ENCODE data around the gene CACNG7. TPM values are rescaled to one million over a fixed set of nuclear protein-coding genes. Genes with fewer than 3 reads are reported as not detected.
"Not testable (repeated sequence)": the region's sequence is repeated elsewhere in the genome, so short reads cannot be mapped to it uniquely, and the experiment has no call there.

CACNG7 gene, protein sequence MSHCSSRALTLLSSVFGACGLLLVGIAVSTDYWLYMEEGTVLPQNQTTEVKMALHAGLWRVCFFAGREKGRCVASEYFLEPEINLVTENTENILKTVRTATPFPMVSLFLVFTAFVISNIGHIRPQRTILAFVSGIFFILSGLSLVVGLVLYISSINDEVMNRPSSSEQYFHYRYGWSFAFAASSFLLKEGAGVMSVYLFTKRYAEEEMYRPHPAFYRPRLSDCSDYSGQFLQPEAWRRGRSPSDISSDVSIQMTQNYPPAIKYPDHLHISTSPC
- total RNA-seq = 1.9 and 2.2 TPM in 2 replicates

DNA sequence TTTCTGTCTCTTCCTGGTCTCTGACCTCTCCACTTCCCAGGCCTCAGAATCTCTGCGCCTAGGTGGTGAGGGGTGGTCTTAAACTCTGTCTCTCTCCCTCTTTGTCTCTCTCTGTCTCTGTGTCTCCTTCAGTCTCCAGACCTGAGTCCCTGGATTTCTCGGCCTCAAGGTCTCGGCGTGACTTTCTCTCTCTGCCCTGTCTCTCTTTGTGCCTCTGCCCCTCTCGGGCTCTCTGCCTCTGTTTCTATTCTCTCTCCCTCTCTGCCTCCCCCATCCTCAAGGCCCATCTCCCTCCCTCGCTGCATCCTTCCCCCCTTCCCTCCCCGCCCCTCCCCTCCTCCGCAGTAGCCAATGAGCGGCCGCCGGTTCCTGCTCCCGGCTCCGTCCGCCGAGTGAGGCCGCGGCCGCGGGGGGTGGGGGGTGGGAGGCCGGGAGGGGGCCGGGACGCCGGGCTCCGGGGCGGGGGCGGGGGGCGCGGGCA lies at the start of gene CACNG7:
TSS of gene CACNG7 (plus strand) at position 344 of the 481 bp plus-strand sequence. CDS start 3,554 bp downstream, outside the sequence.
- DNase-seq (ENCODE audit: extremely low read depth, low read depth, low spot score) = no peak

DNA sequence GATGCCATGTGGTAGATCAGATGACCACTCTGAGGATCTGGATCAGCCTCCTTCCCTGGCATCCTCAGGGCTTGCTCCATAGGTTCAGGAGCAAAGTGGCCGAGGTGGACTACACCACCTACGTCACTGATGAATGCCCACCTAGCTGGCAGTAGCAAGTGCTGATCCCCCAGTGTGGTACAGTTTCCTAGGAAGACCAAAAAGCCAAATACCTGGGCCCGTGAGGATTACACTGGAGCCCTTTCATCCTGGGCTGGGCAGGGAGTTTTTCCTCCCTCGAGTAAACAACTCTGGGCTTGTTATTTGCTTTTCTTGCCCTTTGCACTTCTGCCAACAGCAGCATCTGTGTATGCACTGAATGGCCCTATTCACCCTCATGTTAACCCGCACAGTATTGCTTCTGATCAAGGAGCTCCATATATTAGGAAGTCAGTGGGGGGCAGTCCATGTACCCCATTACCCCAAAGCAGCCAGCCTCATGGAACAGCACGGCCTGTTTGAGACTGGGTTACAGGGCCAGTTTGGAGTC lies 44.7 kb upstream of the CACNG7 start:
- no peak for DNase-seq (ENCODE audit: extremely low read depth, low read depth, low spot score)

DNA sequence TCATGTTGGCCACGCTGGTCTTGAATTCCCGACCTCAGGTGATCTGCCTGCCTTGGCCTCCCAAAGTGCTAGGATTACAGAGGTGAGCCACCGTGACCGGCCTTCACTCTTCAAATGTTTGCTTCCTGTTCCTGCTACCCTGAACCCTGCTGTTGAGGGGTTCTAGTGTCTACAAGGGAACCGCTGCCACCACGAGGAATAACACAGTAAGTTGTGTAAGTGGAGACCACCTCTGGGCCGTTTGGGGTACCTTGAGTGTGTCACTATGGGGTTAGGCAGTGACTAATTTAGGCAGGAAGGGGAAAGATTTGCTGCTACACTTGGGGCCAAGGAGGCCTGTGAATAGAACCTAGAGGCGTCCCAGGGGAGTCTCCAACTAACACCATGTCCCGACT lies 43.6 kb upstream of the CACNG7 start:
- no peak for DNase-seq (ENCODE audit: extremely low read depth, low read depth, low spot score)

DNA sequence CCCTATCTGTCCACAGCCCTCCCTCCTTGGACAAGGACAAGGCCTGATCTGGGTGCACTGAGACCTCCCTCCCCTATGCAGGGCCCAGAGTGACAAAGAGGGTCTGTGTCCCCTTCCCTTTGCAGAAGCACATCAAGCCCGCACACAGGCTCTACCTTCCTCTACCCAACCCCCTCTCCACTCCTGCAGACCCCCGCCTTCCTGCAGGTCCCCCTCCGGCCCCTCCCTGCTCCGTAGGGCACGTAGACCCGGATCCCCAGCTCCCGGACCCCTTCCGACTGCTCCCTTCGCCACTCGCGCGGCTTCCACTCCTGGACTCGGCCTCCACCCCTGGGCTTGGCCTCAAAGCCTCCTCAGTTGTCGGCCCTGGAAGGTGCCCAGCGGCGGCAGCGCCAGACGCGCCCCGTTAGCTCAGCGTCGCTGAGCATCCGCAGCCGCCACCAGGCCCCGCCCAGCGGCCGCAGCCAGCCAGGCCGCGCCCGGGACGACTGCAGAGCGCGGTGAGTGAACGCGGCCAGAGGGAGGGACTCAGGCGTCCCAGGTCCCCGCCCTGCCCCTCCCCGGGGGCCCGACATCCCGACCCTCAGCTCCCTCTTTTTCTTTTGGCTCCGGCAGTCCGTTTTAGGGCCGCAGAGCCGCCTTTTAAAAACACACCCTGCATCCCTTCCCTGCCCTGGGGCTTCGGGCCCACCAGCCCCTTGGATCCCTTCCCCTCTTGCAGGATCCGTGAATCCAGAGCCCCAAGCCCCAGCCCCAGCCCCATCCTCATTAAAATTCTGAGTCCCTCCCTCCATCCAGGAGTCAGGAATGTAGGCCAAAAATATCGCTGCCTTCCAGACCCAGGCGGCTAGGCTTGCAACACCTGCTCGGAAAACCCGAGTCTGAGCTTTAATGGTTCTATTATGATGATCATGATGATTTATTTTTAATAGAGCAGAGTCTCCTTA lies 42.9 kb upstream of the CACNG7 start:
- DNase-seq (ENCODE audit: extremely low read depth, low read depth, low spot score) = no peak

DNA sequence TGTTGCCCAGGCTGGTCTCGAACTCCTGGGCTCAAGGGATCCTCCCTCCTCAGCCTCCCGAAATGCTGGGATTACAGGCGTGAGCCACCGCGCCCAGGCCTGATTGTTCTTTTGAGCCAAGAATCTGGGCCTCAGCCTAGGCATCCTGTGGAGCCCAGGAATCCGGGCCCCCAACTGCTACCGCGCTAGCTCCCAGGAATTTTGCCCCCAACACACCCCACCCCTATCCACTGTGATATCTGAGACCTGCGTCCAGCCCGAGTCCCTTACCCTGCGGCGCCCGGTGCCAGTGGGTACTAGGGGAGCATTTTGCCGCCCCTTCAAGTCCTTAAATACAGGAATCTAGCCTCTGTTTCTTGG lies 42.2 kb upstream of the CACNG7 start:
- DNase-seq (ENCODE audit: extremely low read depth, low read depth, low spot score) = no peak

DNA sequence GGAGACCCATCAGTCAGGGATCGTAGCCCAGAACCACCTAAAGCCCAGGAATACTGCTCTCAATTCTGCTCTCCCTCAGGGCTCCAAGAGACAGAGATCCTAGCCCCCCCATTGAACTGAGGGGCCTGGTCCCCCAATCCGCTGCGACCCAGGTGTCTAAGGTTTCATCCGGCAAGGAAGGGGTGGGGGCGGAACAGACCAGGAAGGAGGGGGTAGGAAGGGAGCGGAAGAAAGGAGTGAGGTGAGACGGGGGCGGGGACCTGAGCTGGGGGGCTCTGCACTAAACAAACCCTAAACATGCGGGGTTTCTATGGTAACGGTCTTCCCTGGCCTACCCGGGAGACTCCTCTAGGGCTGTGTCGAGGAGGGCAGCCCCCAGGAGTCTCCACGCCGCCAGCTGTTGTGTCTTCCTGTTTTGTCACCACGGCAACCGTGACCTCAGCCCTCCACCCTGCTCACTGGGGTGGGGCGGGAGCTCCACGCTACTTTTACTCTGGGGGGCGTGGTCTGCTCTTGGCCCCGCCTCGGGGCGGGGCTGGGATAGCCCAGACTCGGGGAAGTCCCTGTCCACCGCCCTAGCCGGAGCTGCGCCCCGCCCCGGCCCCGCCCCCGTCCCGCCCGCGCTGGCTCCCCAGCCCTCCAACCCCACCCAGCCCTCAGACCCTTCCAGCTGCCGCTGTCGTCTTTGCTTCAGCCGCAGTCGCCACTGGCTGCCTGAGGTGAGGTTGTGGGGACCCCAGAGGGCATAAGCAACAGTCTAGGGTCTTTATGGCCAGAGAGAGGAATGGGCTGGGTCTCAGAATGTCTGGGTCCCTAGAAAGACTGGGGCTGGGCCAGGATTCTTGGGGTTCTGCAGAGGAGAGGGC lies 41.6 kb upstream of the CACNG7 start, which contains the start of gene MYADM:
TSS of gene MYADM (plus strand) at position 659 of the 866 bp plus-strand sequence. CDS start 5,647 bp downstream, outside the sequence.
- DNase-seq (ENCODE audit: extremely low read depth, low read depth, low spot score) = peak; percentile 87

DNA sequence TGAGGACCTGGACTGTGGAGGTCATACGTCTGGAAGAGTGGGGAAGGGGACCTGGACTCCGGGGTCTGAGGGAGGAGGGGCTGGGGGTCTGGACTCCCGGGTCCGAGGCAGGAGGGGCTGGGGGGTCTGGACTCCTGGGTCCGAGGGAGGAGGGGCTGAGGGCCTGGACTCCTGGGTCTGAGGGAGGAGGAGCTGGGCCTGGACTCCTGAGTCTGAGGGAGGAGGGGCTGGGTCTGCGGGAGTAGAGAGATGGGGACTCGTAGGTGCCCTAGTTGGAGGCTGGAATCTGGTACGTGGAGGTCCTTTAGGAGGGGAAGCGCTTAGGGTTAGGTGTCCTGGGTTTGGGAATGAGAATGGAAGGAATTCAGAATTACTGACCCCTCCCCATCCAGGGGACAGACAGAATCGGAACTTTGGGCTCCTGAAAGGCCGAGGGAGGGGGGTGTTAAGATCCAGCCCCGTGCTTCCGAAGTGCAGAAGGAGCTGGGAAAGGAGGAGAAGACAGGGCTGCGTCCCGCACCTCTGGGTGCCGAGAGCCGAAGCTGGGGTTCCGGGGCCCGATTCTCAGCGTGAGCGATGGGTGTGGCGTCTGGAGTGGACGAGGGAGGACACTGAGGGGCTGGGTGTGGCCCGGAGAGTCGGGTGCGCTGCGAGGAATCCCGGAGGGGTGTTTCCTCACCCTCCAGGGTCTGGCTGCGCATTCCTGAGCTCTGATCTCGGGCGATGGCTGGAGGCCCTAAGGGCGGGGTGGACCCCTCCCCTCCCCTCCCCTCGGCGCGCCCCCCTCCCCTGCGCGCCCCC lies 40.8 kb upstream of the CACNG7 start:
- no peak for DNase-seq (ENCODE audit: extremely low read depth, low read depth, low spot score)

DNA sequence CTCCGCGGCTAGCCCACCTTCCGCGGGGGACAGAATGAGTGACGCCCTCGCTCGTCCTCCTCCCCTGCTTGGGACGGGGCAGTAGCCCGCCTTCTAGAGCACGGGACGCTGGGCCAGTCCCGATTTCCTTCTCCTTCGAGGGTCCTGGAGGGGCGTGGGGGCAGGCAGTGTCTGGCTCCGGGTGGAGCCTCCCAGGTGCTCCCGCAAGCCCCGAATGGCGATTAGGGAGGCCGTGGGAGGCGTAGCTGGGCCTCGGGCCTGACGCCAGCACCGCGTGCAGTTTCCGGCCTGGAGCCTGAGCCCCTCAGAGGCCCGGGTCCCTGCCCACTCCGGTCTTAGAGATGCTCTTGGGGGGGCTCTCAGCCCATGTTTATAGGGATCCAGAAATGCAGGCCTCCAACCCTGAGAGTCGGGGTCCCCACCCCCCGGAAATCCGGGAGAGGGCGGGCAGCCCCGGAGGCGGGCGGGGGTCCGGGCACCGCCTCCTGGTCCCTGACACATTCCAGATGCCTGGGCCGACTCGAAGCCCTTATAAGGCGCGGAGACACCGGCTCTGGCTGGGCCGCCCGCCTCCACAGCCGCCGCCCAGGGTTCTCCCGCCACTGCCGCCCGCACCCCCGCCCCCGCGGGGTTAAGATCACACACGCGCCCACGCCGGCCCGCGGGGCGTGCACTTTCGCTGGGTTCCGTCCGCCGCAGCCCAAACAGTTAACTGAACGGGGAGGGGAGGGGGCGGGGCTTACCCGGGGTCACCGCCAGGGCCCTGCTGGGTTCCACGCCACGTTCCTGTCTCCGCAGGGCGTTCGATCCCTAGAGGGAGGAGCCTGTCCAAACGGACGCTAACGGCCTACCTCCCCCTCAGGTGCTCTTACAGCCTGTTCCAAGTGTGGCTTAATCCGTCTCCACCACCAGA lies 39.9 kb upstream of the CACNG7 start:
- no peak for DNase-seq (ENCODE audit: extremely low read depth, low read depth, low spot score)

DNA sequence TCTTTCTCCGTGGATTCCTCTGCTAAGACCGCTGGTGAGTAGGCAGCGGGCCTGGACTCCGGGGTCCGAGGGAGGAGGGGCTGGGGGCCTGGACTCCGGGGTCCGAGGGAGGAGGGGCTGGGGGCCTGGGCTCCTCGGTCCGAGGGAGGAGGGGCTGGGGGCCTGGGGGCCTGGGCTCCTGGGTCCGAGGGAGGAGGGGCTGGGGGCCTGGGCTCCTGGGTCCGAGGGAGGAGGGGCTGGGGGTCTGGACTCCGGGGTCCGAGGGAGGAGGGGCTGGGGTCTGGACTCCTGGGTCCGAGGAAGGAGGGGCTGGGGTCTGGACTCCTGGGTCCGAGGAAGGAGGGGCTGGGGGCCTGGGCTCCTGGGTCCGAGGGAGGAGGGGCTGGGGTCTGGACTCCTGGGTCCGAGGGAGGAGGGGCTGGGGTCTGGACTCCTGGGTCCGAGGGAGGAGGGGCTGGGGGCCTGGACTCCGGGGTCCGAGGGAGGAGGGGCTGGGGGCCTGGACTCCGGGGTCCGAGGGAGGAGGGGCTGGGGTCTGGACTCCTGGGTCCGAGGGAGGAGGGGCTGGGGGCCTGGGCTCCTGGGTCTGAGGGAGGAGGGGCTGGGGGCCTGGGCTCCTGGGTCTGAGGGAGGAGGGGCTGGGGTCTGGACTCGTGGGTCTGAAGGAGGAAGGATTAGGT lies 39.1 kb upstream of the CACNG7 start:
- DNase-seq (ENCODE audit: extremely low read depth, low read depth, low spot score) = not testable (repeated sequence)

DNA sequence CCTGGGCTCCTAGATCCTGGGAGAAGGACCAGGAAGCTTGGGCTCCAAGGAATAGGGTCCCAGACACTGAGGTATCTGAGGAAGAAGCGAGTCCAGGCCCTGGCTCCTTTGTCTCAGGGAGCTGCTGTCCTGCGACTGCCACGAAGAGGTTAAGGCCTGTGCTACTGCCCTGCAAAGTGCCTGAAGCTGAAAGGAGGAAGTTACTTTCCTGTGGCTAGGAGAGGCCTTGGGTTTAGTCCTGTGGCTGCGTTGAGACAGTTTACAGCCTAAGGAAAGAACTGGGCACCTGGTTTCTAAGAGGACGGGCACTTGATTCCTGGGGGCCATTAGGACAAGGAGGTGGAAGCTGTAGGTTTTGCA lies 38.6 kb upstream of the CACNG7 start:
- no peak for DNase-seq (ENCODE audit: extremely low read depth, low read depth, low spot score)

DNA sequence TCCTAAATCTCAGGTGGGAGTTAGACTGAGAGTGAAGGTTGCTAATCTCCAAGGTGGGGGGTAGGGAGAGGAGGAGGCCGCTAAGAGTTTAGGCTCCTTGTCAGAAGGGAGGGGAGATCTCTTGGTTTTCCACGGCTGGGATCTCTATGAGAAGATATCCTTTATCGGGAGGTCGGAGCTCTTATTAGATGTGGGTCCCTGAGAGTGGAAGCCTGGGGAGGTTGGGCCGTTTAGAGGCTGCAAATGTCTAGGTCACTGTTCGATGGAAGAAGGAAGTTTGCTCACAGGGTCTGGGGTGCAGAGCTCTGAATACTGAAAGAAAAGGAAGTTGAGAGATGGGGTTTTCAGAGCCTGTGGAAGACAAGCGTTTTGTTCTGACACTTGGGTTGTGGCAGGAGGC lies 37.6 kb upstream of the CACNG7 start:
- DNase-seq (ENCODE audit: extremely low read depth, low read depth, low spot score) = no peak

DNA sequence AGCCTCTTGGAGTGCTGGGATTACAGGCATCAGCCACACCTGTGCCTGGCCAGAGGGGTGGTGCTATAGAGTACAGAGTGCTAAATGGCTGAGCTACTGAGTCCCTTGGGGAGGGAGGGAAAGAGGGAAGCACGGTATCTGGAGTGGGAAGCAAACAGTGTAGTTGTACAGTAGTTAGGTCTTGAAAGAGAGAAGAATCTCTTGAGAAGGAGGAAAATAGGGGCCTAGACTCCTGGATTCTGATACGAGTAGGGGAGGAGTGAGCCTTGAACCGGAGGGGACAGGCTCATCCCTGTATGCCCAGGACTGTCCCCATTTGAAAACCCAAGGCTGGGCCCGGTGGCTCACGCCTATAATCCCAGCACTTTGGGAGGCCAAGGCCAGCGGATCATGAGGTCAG lies 36.3 kb upstream of the CACNG7 start:
- DNase-seq (ENCODE audit: extremely low read depth, low read depth, low spot score) = no peak

DNA sequence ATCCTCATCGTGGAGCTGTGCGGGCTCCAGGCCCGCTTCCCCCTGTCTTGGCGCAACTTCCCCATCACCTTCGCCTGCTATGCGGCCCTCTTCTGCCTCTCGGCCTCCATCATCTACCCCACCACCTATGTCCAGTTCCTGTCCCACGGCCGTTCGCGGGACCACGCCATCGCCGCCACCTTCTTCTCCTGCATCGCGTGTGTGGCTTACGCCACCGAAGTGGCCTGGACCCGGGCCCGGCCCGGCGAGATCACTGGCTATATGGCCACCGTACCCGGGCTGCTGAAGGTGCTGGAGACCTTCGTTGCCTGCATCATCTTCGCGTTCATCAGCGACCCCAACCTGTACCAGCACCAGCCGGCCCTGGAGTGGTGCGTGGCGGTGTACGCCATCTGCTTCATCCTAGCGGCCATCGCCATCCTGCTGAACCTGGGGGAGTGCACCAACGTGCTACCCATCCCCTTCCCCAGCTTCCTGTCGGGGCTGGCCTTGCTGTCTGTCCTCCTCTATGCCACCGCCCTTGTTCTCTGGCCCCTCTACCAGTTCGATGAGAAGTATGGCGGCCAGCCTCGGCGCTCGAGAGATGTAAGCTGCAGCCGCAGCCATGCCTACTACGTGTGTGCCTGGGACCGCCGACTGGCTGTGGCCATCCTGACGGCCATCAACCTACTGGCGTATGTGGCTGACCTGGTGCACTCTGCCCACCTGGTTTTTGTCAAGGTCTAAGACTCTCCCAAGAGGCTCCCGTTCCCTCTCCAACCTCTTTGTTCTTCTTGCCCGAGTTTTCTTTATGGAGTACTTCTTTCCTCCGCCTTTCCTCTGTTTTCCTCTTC lies 35.1 kb upstream of the CACNG7 start:
- no peak for DNase-seq (ENCODE audit: extremely low read depth, low read depth, low spot score)

DNA sequence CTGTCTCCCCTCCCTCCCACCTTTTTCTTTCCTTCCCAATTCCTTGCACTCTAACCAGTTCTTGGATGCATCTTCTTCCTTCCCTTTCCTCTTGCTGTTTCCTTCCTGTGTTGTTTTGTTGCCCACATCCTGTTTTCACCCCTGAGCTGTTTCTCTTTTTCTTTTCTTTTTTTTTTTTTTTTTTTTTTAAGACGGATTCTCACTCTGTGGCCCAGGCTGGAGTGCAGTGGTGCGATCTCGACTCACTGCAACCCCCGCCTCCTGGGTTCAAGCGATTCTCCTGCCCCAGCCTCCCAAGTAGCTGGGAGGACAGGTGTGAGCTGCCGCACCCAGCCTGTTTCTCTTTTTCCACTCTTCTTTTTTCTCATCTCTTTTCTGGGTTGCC lies 34.5 kb upstream of the CACNG7 start:
- DNase-seq (ENCODE audit: extremely low read depth, low read depth, low spot score) = no peak

DNA sequence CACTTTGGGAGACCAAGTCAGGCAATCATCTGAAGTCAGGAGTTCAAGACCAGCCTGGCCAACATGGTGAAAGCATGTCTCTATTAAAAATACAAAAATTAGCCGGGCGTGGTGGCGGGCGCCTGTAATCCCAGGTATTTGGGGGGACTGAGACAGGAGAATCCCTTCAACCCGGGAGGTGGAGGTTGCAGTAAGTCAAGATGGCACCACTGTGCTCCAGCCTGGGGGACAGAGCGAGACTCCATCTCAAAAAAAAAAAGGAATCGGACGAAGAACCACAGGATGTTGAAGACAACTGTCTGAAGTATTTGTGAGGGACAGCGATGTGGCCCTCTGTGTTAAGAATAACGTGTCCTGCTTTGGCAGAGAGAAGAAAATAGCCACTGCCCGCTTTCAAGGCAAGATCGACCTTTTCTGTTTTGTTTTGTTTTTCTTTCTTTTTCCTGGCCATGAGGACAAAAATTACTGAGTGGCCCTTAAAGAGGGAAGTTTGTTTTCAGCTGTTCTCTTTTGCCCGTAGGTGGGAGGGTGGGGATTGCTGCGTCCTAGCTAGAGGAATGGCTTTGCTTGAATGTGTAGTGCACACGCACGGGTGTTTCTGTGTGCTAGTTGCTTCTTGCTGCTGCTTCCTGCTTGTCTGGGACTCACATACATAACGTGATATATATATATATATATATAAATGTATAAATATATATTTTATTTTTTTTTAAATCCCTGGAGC lies 33.3 kb upstream of the CACNG7 start:
- DNase-seq (ENCODE audit: extremely low read depth, low read depth, low spot score) = no peak

DNA sequence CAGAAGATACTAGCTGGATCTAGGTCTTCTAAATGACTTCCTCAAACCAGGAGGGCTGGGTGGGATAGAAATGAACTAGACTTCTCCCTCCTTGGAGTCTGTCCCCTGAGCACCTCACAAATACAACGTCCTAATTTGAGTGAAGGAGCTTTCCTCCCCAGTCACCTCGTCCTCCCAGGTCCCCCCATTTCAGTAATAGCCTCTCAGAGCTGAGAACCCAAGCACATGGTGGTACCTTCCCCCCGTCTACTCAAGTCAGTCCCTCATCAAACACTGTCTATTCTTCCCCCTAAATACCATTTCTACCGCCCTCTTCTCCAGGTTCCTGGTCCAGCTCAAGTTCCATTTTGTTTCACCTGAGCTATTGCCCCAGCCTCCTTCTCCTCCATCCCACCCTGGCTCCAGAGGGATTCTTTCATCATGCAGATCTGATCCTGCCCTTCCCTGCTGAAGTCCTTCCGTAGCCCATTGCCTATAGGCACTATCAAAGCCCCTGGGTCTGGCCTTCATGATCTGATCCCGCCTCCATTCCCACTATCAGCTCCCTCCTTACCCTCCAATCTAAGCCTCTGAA lies 32.3 kb upstream of the CACNG7 start:
- DNase-seq (ENCODE audit: extremely low read depth, low read depth, low spot score) = no peak

All from glomerular endothelial cell (primary cell).